DND-41 (cell line): Measurements from ENCODE around the gene CDC16.

Source experiments
- EZH2 ChIP-seq: IDR thresholded peaks from 3 replicates; pipeline ENCODE4 v1.6.1; 2012; ENCODE audit warnings: borderline replicate concordance, low read depth, mild to moderate bottlenecking, moderate library complexity, low read length, inconsistent platforms; ENCODE audit not compliant: severe bottlenecking
- TF ChIP-seq, protein P1 (sequence below): IDR thresholded peaks from 2 replicates; pipeline ENCODE4 v1.5.1; 2012; ENCODE audit warnings: borderline replicate concordance, low read length, moderate library complexity, mild to moderate bottlenecking; ENCODE audit not compliant: poor library complexity, severe bottlenecking; ENCODE audit errors: extremely low read depth

DNA sequence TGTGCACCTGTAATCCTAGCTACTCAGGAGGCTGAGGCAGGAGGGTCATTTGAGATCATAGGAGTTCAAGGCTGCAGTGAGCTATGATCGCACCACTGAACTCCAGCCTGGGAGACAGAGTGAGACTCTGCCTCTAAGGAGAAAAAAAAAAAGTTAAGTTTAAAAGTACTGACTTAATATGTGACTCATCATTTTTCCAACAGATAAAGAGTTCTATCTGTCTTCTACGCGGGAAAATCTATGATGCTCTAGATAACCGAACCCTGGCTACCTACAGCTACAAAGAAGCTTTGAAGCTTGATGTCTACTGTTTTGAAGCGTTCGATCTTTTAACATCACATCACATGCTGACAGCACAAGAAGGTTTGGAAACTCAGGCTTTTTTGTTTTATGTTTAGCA is 7.2 kb downstream of the CDC16 start:
- TF ChIP-seq, protein P1, sequence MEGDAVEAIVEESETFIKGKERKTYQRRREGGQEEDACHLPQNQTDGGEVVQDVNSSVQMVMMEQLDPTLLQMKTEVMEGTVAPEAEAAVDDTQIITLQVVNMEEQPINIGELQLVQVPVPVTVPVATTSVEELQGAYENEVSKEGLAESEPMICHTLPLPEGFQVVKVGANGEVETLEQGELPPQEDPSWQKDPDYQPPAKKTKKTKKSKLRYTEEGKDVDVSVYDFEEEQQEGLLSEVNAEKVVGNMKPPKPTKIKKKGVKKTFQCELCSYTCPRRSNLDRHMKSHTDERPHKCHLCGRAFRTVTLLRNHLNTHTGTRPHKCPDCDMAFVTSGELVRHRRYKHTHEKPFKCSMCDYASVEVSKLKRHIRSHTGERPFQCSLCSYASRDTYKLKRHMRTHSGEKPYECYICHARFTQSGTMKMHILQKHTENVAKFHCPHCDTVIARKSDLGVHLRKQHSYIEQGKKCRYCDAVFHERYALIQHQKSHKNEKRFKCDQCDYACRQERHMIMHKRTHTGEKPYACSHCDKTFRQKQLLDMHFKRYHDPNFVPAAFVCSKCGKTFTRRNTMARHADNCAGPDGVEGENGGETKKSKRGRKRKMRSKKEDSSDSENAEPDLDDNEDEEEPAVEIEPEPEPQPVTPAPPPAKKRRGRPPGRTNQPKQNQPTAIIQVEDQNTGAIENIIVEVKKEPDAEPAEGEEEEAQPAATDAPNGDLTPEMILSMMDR: no peak
- TF ChIP-seq EZH2: no peak
